GM12878 (cell line): Measurements from ENCODE around the gene CEACAM6.

ENCODE experiments used
- CUX1 ChIP-seq: IDR thresholded peaks from 2 replicates; pipeline ENCODE4 v1.6.1; 2012; ENCODE audit warnings: improper control_type of control experiment, low read depth, low read length; ENCODE audit not compliant: insufficient replicate concordance
- RFX5 ChIP-seq: IDR thresholded peaks from 2 replicates; pipeline ENCODE4 v1.6.1; 2011; ENCODE audit warnings: low read depth, low read length, improper control_type of control experiment

- no peak for TF ChIP-seq RFX5
- TF ChIP-seq CUX1 = no peak
Measured at GRCh38 chr19:41784743-41785142, 29.4 kb downstream of the CEACAM6 start.
